Skeletal muscle tissue (tissue), 4 donors: ENCODE measurements around the gene CSN2. TPM values are rescaled to one million over a fixed set of nuclear protein-coding genes. Genes with fewer than 3 reads are reported as not detected.

Experiments used
- H3K27ac ChIP-seq: one replicate; pipeline ENCODE4 v1.7.0; 2013; ENCODE audit warnings: mild to moderate bottlenecking, low read depth, low read length, inconsistent platforms
- H3K27me3 ChIP-seq, 3 donors: one replicate each; pipeline ENCODE4 v1.7.0; 2013; ENCODE audit warnings: low read length in 3 of 3; ENCODE audit not compliant: control insufficient read depth in 3 of 3, insufficient read depth in 3 of 3
- H3K36me3 ChIP-seq, 3 donors: one replicate each; pipeline ENCODE4 v1.7.0; 2013; ENCODE audit warnings: low read length in 3 of 3; ENCODE audit not compliant: control insufficient read depth in 3 of 3, insufficient read depth in 3 of 3
- H3K4me1 ChIP-seq, 3 donors: one replicate each; pipeline ENCODE4 v1.7.0; 2013; ENCODE audit warnings: low read length in 3 of 3, mild to moderate bottlenecking in 3 of 3; ENCODE audit not compliant: control insufficient read depth in 3 of 3, insufficient read depth in 3 of 3
- H3K4me3 ChIP-seq, 3 donors: one replicate each; pipeline ENCODE4 v1.7.0; 2013; ENCODE audit warnings: low read length in 3 of 3
- H3K9ac ChIP-seq, 3 donors: one replicate each; pipeline ENCODE4 v1.7.0; 2013; ENCODE audit warnings: low read length in 3 of 3, mild to moderate bottlenecking in 3 of 3, moderate library complexity in 2 of 3, low read depth in 1 of 3
- H3K9me3 ChIP-seq, 3 donors: one replicate each; pipeline ENCODE4 v1.7.0; 2013; ENCODE audit warnings: low read length in 3 of 3; ENCODE audit not compliant: control insufficient read depth in 3 of 3
- total RNA-seq: library from RNA; depleted of rRNA; stranded (reverse); fragments of >200 nt; gene quantifications from one replicate; pipeline ENCODE4 v1.2.3, GENCODE V29; 2014
- donor health status: Osteomylitis.

The CSN2 gene
- total RNA-seq: not detected

- Histone ChIP-seq H3K27me3 (no peaks in the 10 kb centered on the region), H3K9ac (no peak within 1 kb of the TSS), H3K9me3 (no peaks in the 10 kb centered on the region), H3K4me1 (no peaks in the 10 kb centered on the region), H3K27ac (no peak within 1 kb of the TSS), H3K4me3 (no peak within 1 kb of the TSS), H3K36me3 (no peaks in the 10 kb centered on the region)
Measured at GRCh38 chr4:69965628-69966027, at the start of gene CSN2. TSS of gene CSN2 (minus strand) at chr4:69965728. CDS start at chr4:69960995, 4,733 bp downstream.

GRCh38 chr4:70008771-70009170 lies 43.2 kb upstream of the CSN2 start:
- H3K27me3 ChIP-seq: no peaks in the 10 kb centered on the region
- H3K4me1 ChIP-seq: no peaks in the 10 kb centered on the region
- no peaks in the 10 kb centered on the region for H3K36me3 ChIP-seq
- H3K9ac ChIP-seq: no peak overlapping the region
- H3K4me3 ChIP-seq: no peak overlapping the region
- no peaks in the 10 kb centered on the region for H3K9me3 ChIP-seq
- no peak overlapping the region for H3K27ac ChIP-seq

- Histone ChIP-seq H3K27me3 (no peaks in the 10 kb centered on the region), H3K9me3 (no peaks in the 10 kb centered on the region), H3K27ac (no peak overlapping the region), H3K9ac (no peak overlapping the region), H3K36me3 (no peaks in the 10 kb centered on the region), H3K4me3 (no peak overlapping the region), H3K4me1 (no peaks in the 10 kb centered on the region)
Measured at GRCh38 chr4:70002507-70002906, 37.0 kb upstream of the CSN2 start.

- H3K4me3 ChIP-seq: no peak overlapping the region
- no peak overlapping the region for H3K9ac ChIP-seq
- no peak overlapping the region for H3K27ac ChIP-seq
- no peaks in the 10 kb centered on the region for H3K9me3 ChIP-seq
- no peaks in the 10 kb centered on the region for H3K4me1 ChIP-seq
- no peaks in the 10 kb centered on the region for H3K27me3 ChIP-seq
- no peaks in the 10 kb centered on the region for H3K36me3 ChIP-seq
Measured at GRCh38 chr4:70000711-70001110, 35.2 kb upstream of the CSN2 start.

GRCh38 chr4:69999420-69999819 lies 33.9 kb upstream of the CSN2 start:
- no peak overlapping the region for H3K4me3 ChIP-seq
- no peaks in the 10 kb centered on the region for H3K9me3 ChIP-seq
- H3K9ac ChIP-seq: no peak overlapping the region
- H3K27me3 ChIP-seq: no peaks in the 10 kb centered on the region
- H3K4me1 ChIP-seq: no peaks in the 10 kb centered on the region
- H3K36me3 ChIP-seq: no peaks in the 10 kb centered on the region
- no peak overlapping the region for H3K27ac ChIP-seq

GRCh38 chr4:69995526-69996016 lies 30.0 kb upstream of the CSN2 start, which contains the start of gene STATH:
TSS of gene STATH (plus strand) at chr4:69995966. CDS start at chr4:69998438, 2,472 bp downstream.
- no peak within 1 kb of the TSS for H3K9ac ChIP-seq
- H3K36me3 ChIP-seq: no peaks in the 10 kb centered on the region
- no peaks in the 10 kb centered on the region for H3K4me1 ChIP-seq

GRCh38 chr4:69994782-69995181 lies 29.3 kb upstream of the CSN2 start:
- no peaks in the 10 kb centered on the region for H3K9me3 ChIP-seq
- no peaks in the 10 kb centered on the region for H3K4me1 ChIP-seq
- no peaks in the 10 kb centered on the region for H3K27me3 ChIP-seq
- H3K4me3 ChIP-seq: no peak overlapping the region
- no peak overlapping the region for H3K27ac ChIP-seq
- no peak overlapping the region for H3K9ac ChIP-seq
- H3K36me3 ChIP-seq: no peaks in the 10 kb centered on the region

More at GRCh38 chr4:69995526-69996016, 30.0 kb upstream of the CSN2 start, which contains the start of gene STATH:
- Histone ChIP-seq H3K9me3 (no peaks in the 10 kb centered on the region), H3K4me3 (no peak within 1 kb of the TSS), H3K27me3 (no peaks in the 10 kb centered on the region), H3K27ac (no peak within 1 kb of the TSS)

GRCh38 chr4:69991016-69991415 lies 25.5 kb upstream of the CSN2 start:
- no peaks in the 10 kb centered on the region for H3K9me3 ChIP-seq
- H3K9ac ChIP-seq: no peak overlapping the region
- no peaks in the 10 kb centered on the region for H3K4me1 ChIP-seq
- H3K27ac ChIP-seq: no peak overlapping the region
- no peak overlapping the region for H3K4me3 ChIP-seq
- H3K27me3 ChIP-seq: no peaks in the 10 kb centered on the region
- no peaks in the 10 kb centered on the region for H3K36me3 ChIP-seq

- Histone ChIP-seq H3K9ac (no peak overlapping the region), H3K27me3 (no peaks in the 10 kb centered on the region), H3K4me1 (no peaks in the 10 kb centered on the region), H3K4me3 (no peak overlapping the region), H3K36me3 (no peaks in the 10 kb centered on the region), H3K9me3 (no peaks in the 10 kb centered on the region), H3K27ac (no peak overlapping the region)
Measured at GRCh38 chr4:69986663-69987062, 21.1 kb upstream of the CSN2 start.

GRCh38 chr4:69984030-69984443 lies 18.5 kb upstream of the CSN2 start:
- Histone ChIP-seq H3K27me3 (no peaks in the 10 kb centered on the region), H3K9ac (no peak overlapping the region), H3K4me1 (no peaks in the 10 kb centered on the region), H3K27ac (no peak overlapping the region), H3K4me3 (no peak overlapping the region), H3K9me3 (no peaks in the 10 kb centered on the region), H3K36me3 (no peaks in the 10 kb centered on the region)
